Activated T-cell treated with anti-CD3 and anti-CD28 coated beads, Interleukin-2, amount 50 U/mL, for 72 hours (primary cell): Measurements from ENCODE around the gene HLA-F. TPM values are rescaled to one million over a fixed set of nuclear protein-coding genes. Genes with fewer than 3 reads are reported as not detected.

Experiments
- ATAC-seq, 2 donors: fragments of 150-1000 bp; cut with Tn5 transposase; replicated peaks in 1 of 2; 2 replicates each; pipeline ENCODE4 v1.10.0; 2021; ENCODE audit warnings: moderate library complexity in 2 of 2, mild to moderate bottlenecking in 1 of 2
- DNase-seq, 2 donors: peaks; one replicate each; pipeline ENCODE4 v3.0.0; 2021 to 2022; ENCODE audit warnings: mixed read lengths in 1 of 2
- H3K27ac Mint-ChIP-seq: one replicate; pipeline ENCODE4 v1.8.0; 2022; ENCODE audit warnings: mild to moderate bottlenecking, moderate library complexity, mixed read lengths
- H3K27me3 Mint-ChIP-seq: one replicate; pipeline ENCODE4 v1.8.0; 2022; ENCODE audit warnings: low read depth, mixed read lengths
- H3K36me3 Mint-ChIP-seq, 2 donors: one replicate each; pipeline ENCODE4 v1.8.0; 2022; ENCODE audit warnings: mixed read lengths in 2 of 2, mild to moderate bottlenecking in 1 of 2; ENCODE audit not compliant: insufficient read depth in 2 of 2
- H3K4me1 Mint-ChIP-seq: one replicate; pipeline ENCODE4 v1.8.0; 2022; ENCODE audit warnings: low read depth, mixed read lengths
- H3K4me3 Mint-ChIP-seq, 2 donors: one replicate each; pipeline ENCODE4 v1.8.0; 2022; ENCODE audit warnings: mild to moderate bottlenecking in 2 of 2, mixed read lengths in 2 of 2, moderate library complexity in 2 of 2
- H3K9me3 Mint-ChIP-seq, 2 donors: one replicate each; pipeline ENCODE4 v1.8.0; 2022; ENCODE audit warnings: mixed read lengths in 2 of 2
- total RNA-seq, 2 donors: library from RNA; stranded (reverse); gene quantifications; one replicate each; pipeline ENCODE4 v1.2.3, GENCODE V29; 2022

HLA-F gene
- total RNA-seq, 2 donors from 2014 or later: 238 to 275 TPM

GRCh38 chr6:29751480-29751879 is 28.2 kb downstream of the HLA-F start:
- ATAC-seq (no peak), DNase-seq (no peak)
- peaks cover 38% of the 10 kb centered on the region for H3K4me1 Mint-ChIP-seq
- peak overlapping the region; percentile 94 to 95 for H3K4me3 Mint-ChIP-seq
- H3K9me3 Mint-ChIP-seq: no peaks in the 10 kb centered on the region
- no peaks in the 10 kb centered on the region for H3K27me3 Mint-ChIP-seq
- H3K27ac Mint-ChIP-seq: peak overlapping the region; percentile 73
- H3K36me3 Mint-ChIP-seq: no peaks in the 10 kb centered on the region

- Mint-ChIP-seq H3K9me3 (no peaks in the 10 kb centered on the region), H3K4me1 (peaks cover 34% of the 10 kb centered on the region), H3K4me3 (peak overlapping the region; percentile 94 to 95), H3K36me3 (no peaks in the 10 kb centered on the region), H3K27ac (peak overlapping the region; percentile 75), H3K27me3 (no peaks in the 10 kb centered on the region)
- ATAC-seq (peak; percentile 76 to 78), DNase-seq (peak; percentile 88 to 90)
Observed at GRCh38 chr6:29752451-29753308, 29.4 kb downstream of the HLA-F start.

- no peaks in the 10 kb centered on the region for H3K36me3 Mint-ChIP-seq
- no peaks in the 10 kb centered on the region for H3K27me3 Mint-ChIP-seq
- H3K27ac Mint-ChIP-seq: peak overlapping the region; percentile 74
- no peak for DNase-seq
- no peak for ATAC-seq
- H3K4me3 Mint-ChIP-seq: peak overlapping the region; percentile 94 to 95
- peaks cover 28% of the 10 kb centered on the region for H3K4me1 Mint-ChIP-seq
- no peaks in the 10 kb centered on the region for H3K9me3 Mint-ChIP-seq
Observed at GRCh38 chr6:29753309-29753644, 30.0 kb downstream of the HLA-F start.

- H3K36me3 Mint-ChIP-seq: no peaks in the 10 kb centered on the region
- H3K27ac Mint-ChIP-seq: no peak overlapping the region
- H3K9me3 Mint-ChIP-seq: no peaks in the 10 kb centered on the region
- no peaks in the 10 kb centered on the region for H3K27me3 Mint-ChIP-seq
- no peak overlapping the region for H3K4me3 Mint-ChIP-seq
- ATAC-seq: no peak
- peaks cover 13% of the 10 kb centered on the region for H3K4me1 Mint-ChIP-seq
- no peak for DNase-seq
Observed at GRCh38 chr6:29755295-29755871, 32.1 kb downstream of the HLA-F start.

- Mint-ChIP-seq H3K36me3 (no peaks in the 10 kb centered on the region), H3K27me3 (no peaks in the 10 kb centered on the region), H3K27ac (no peak overlapping the region), H3K4me1 (peaks cover 9% of the 10 kb centered on the region), H3K9me3 (no peaks in the 10 kb centered on the region), H3K4me3 (no peak overlapping the region)
- no peak for ATAC-seq
- no peak for DNase-seq
Observed at GRCh38 chr6:29757282-29757681, 34.0 kb downstream of the HLA-F start.

- ATAC-seq (no peak), DNase-seq (no peak)
- Mint-ChIP-seq H3K9me3 (no peaks in the 10 kb centered on the region), H3K27ac (no peak overlapping the region), H3K36me3 (no peaks in the 10 kb centered on the region), H3K4me3 (no peak overlapping the region), H3K4me1 (peaks cover 12% of the 10 kb centered on the region), H3K27me3 (no peaks in the 10 kb centered on the region)
Observed at GRCh38 chr6:29757701-29758293, 34.6 kb downstream of the HLA-F start.

GRCh38 chr6:29758761-29759160 is 35.5 kb downstream of the HLA-F start:
- ATAC-seq (no peak), DNase-seq (no peak)
- H3K36me3 Mint-ChIP-seq: no peaks in the 10 kb centered on the region
- no peak overlapping the region for H3K4me3 Mint-ChIP-seq
- H3K27ac Mint-ChIP-seq: no peak overlapping the region
- H3K4me1 Mint-ChIP-seq: peaks cover 13% of the 10 kb centered on the region
- no peaks in the 10 kb centered on the region for H3K27me3 Mint-ChIP-seq
- H3K9me3 Mint-ChIP-seq: no peaks in the 10 kb centered on the region

- Mint-ChIP-seq H3K27me3 (no peaks in the 10 kb centered on the region), H3K4me1 (peaks cover 20% of the 10 kb centered on the region), H3K4me3 (no peak overlapping the region), H3K36me3 (no peaks in the 10 kb centered on the region), H3K27ac (no peak overlapping the region), H3K9me3 (no peaks in the 10 kb centered on the region)
- ATAC-seq (no peak), DNase-seq (no peak)
Observed at GRCh38 chr6:29759457-29759856, 36.2 kb downstream of the HLA-F start.

- ATAC-seq (no peak), DNase-seq (no peak)
- Mint-ChIP-seq H3K36me3 (no peaks in the 10 kb centered on the region), H3K27ac (no peak overlapping the region), H3K4me1 (peaks cover 28% of the 10 kb centered on the region), H3K27me3 (peaks cover 2% of the 10 kb centered on the region), H3K4me3 (no peak overlapping the region), H3K9me3 (no peaks in the 10 kb centered on the region)
Observed at GRCh38 chr6:29760328-29760727, 37.1 kb downstream of the HLA-F start.

GRCh38 chr6:29762051-29762450 is 38.8 kb downstream of the HLA-F start:
- no peaks in the 10 kb centered on the region for H3K9me3 Mint-ChIP-seq
- DNase-seq (no peak), ATAC-seq (no peak)
- no peaks in the 10 kb centered on the region for H3K36me3 Mint-ChIP-seq
- H3K27me3 Mint-ChIP-seq: peaks cover 18% of the 10 kb centered on the region
- no peak overlapping the region for H3K4me3 Mint-ChIP-seq
- no peak overlapping the region for H3K27ac Mint-ChIP-seq
- H3K4me1 Mint-ChIP-seq: peaks cover 34% of the 10 kb centered on the region

GRCh38 chr6:29762781-29763214 is 39.6 kb downstream of the HLA-F start:
- no peaks in the 10 kb centered on the region for H3K9me3 Mint-ChIP-seq
- peaks cover 25% of the 10 kb centered on the region for H3K27me3 Mint-ChIP-seq
- no peak overlapping the region for H3K27ac Mint-ChIP-seq
- peaks cover 34% of the 10 kb centered on the region for H3K4me1 Mint-ChIP-seq
- no peaks in the 10 kb centered on the region for H3K36me3 Mint-ChIP-seq
- no peak for DNase-seq
- ATAC-seq: no peak
- H3K4me3 Mint-ChIP-seq: peak overlapping the region in 1 of 2 donors; percentile 39

GRCh38 chr6:29763491-29764289 is 40.5 kb downstream of the HLA-F start:
- peak; percentile 94 to 95 for ATAC-seq
- Mint-ChIP-seq H3K36me3 (no peaks in the 10 kb centered on the region), H3K9me3 (no peaks in the 10 kb centered on the region), H3K27ac (no peak overlapping the region), H3K27me3 (peaks cover 30% of the 10 kb centered on the region), H3K4me3 (peak overlapping the region; percentile 5 to 63), H3K4me1 (peaks cover 34% of the 10 kb centered on the region)
- DNase-seq: peak; percentile 48 to 50
